NCI-H82 (cell line): ENCODE results near the gene YOD1.

Source experiments
- DNase-seq: peaks from one replicate; lab custom pipeline; 2025; lab: John Stamatoyannopoulos, UW

The YOD1 gene

DNA sequence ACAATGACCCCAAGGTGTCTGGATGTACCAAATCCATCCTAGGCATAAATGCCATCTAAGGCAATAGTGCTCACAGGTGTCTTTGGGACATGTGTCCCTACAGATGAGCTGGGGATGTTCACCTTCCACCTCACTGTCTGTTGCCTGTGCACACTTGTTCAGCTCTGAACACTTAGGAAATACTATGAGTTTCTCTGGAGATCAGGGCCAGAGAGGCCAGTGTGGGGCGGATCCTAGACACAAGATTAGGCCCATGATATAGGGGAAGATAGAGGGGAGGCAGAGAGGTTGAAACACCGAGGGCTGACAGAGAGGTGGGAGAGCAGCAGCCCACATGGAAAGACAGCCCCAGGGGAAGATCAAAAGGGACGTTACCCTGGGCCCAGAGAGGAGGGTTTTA, 44.1 kb downstream of the YOD1 start:
- no peak for DNase-seq

- no peak for DNase-seq
Measured at GRCh38 chr1:207006083-207006482, 44.9 kb downstream of the YOD1 start.

GRCh38 chr1:207004931-207005830, 45.8 kb downstream of the YOD1 start:
- peak; percentile 81 for DNase-seq

GRCh38 chr1:207003210-207003609, 47.8 kb downstream of the YOD1 start:
- DNase-seq: no peak

- no peak for DNase-seq
Measured at GRCh38 chr1:207002724-207003146, 48.3 kb downstream of the YOD1 start.

- DNase-seq: no peak
Measured at GRCh38 chr1:207001492-207002245, 49.3 kb downstream of the YOD1 start.

DNA sequence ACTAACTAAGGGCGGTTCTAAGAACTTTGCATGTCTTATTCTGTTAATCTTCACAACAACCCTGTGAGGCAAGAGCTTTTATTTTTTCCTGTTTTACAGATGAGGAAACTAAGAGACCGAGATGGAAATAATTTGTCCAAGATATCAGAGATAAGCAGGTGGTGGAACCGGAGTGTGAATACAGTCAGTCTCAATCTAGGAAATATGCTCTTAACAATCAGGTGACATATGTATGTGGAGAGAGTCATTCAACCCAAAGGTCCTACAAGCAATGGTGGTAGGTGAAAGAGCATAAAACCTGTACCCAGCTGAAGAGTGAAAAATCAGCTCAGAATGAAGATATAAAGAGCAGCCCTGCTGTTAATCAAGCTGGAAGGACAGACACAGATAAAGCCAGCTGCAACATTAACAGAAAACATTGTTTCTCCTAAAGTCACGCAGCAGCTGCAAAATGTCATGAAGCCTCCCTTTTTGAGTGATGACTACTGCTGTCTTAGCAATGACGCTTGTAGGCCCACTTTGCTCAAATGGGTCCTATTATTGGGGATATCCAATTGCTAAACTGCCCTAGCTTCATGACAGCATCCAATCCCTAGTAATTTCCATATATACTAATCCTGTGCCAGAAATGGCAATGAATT, 50.2 kb downstream of the YOD1 start:
- DNase-seq: no peak

DNA sequence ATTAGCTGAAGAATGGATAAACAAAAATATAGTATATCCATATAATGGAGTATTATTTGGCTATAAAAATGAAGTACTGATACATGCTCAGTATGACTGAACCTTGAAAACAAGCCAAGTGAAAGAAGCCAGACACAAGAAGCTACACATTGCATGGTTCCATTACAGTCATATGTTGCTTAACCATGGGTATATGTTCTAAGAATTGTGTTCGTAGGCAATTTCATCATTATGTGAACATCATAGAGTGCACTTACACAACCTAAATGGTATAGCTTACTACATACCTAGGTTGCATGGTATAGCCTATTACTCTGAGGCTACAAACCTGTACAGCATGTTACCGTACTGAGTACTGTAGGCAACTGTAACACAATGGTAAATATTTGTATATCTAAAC, 52.2 kb downstream of the YOD1 start:
- DNase-seq: no peak
